DND-41 (cell line): Measurements from ENCODE around the gene CD58.

Experiments used
- ATAC-seq: fragments of 200-7000 bp; cut with Tn5 transposase; 3 replicates; pipeline ENCODE4 v1.9.1; 2021; ENCODE audit warnings: low read depth; ENCODE audit not compliant: insufficient read depth
- DNase-seq: peaks from one replicate; pipeline ENCODE4 v3.0.0-alpha.2; 2020
- H2AFZ ChIP-seq: 2 replicates; pipeline ENCODE4 v1.6.0; 2012; ENCODE audit warnings: low read depth, low read length
- H3K27ac ChIP-seq: 2 replicates; pipeline ENCODE4 v1.5.1; 2012; ENCODE audit warnings: low read length, inconsistent platforms
- H3K27me3 ChIP-seq: fragments of 200-600 bp; sonication (generic); 2 replicates; pipeline ENCODE4 v1.6.0; 2012; ENCODE audit warnings: low read length, mild to moderate bottlenecking, inconsistent platforms; ENCODE audit not compliant: insufficient read depth, poor library complexity
- H3K36me3 ChIP-seq: 2 replicates; pipeline ENCODE4 v1.5.1; 2012; ENCODE audit warnings: low read length, inconsistent platforms; ENCODE audit not compliant: insufficient read depth
- H3K4me1 ChIP-seq: 2 replicates; pipeline ENCODE4 v1.5.1; 2012; ENCODE audit warnings: mild to moderate bottlenecking, low read length; ENCODE audit not compliant: insufficient read depth
- H3K4me2 ChIP-seq: 2 replicates; pipeline ENCODE4 v1.6.0; 2012; ENCODE audit warnings: mild to moderate bottlenecking, moderate library complexity, low read length, inconsistent platforms; ENCODE audit not compliant: insufficient read depth
- H3K4me3 ChIP-seq, 2 experiments: fragments of 200-600 bp in 1 of 2; shearing (Covaris generic) in 1 of 2; 2 replicates each; pipeline ENCODE4 v1.5.1; 2012 to 2016; ENCODE audit warnings: inconsistent platforms in 2 of 2, low read length in 2 of 2, mild to moderate bottlenecking in 2 of 2, low read depth in 1 of 2, moderate library complexity in 1 of 2
- H3K79me2 ChIP-seq: 2 replicates; pipeline ENCODE4 v1.6.0; 2012; ENCODE audit warnings: low read length, inconsistent platforms; ENCODE audit not compliant: insufficient read depth
- H3K9ac ChIP-seq: 2 replicates; pipeline ENCODE4 v1.6.0; 2012; ENCODE audit warnings: low read depth, mild to moderate bottlenecking, inconsistent platforms, low read length, moderate library complexity
- H3K9me3 ChIP-seq: 2 replicates; pipeline ENCODE4 v1.5.1; 2012; ENCODE audit warnings: low read length, moderate library complexity, mild to moderate bottlenecking, inconsistent platforms; ENCODE audit not compliant: insufficient read depth, severe bottlenecking
- H4K20me1 ChIP-seq: 2 replicates; pipeline ENCODE4 v1.6.0; 2012; ENCODE audit warnings: low read length; ENCODE audit not compliant: insufficient read depth
- CTCF ChIP-seq: IDR thresholded peaks from 2 replicates; pipeline ENCODE4 v1.5.1; 2012; ENCODE audit warnings: borderline replicate concordance, low read length, moderate library complexity, mild to moderate bottlenecking; ENCODE audit not compliant: poor library complexity, severe bottlenecking; ENCODE audit errors: extremely low read depth
- EZH2 ChIP-seq: IDR thresholded peaks from 3 replicates; pipeline ENCODE4 v1.6.1; 2012; ENCODE audit warnings: borderline replicate concordance, low read depth, mild to moderate bottlenecking, moderate library complexity, low read length, inconsistent platforms; ENCODE audit not compliant: severe bottlenecking

Gene CD58

GRCh38 chr1:116516631-116517030 lies 54.2 kb downstream of the CD58 start:
- Histone ChIP-seq H3K27me3 (no peaks in the 10 kb centered on the region), H3K9ac (no peak overlapping the region), H3K9me3 (no peaks in the 10 kb centered on the region), H3K4me1 (peaks cover 55% of the 10 kb centered on the region), H3K4me3 (no peak overlapping the region), H3K36me3 (peaks cover 13% of the 10 kb centered on the region), H3K79me2 (no peaks in the 10 kb centered on the region), H2AFZ (no peak overlapping the region), H3K4me2 (peak overlapping the region; percentile 57), H3K27ac (peak overlapping the region; percentile 95), H4K20me1 (no peaks in the 10 kb centered on the region)
- DNase-seq (no peak), ATAC-seq (no peak)
- TF ChIP-seq CTCF (no peak), EZH2 (no peak)

GRCh38 chr1:116515702-116516101 lies 55.1 kb downstream of the CD58 start:
- peaks cover 57% of the 10 kb centered on the region for H3K4me1 ChIP-seq
- ATAC-seq = peak; percentile 72
- H2AFZ ChIP-seq = peak overlapping the region; percentile 60
- peaks cover 4% of the 10 kb centered on the region for H3K36me3 ChIP-seq
- no peaks in the 10 kb centered on the region for H4K20me1 ChIP-seq
- H3K9me3 ChIP-seq = no peaks in the 10 kb centered on the region
- peak overlapping the region in 1 of 2 experiments; percentile 42; a peak in 2 of 4 replicates for H3K4me3 ChIP-seq
- no peaks in the 10 kb centered on the region for H3K79me2 ChIP-seq
- H3K9ac ChIP-seq = peak overlapping the region; percentile 58
- peak overlapping the region; percentile 57 for H3K4me2 ChIP-seq
- peak; percentile 74 for DNase-seq
- H3K27ac ChIP-seq = peak overlapping the region; percentile 95
- no peak for TF ChIP-seq CTCF
- no peak for TF ChIP-seq EZH2
- H3K27me3 ChIP-seq = no peaks in the 10 kb centered on the region

- H3K79me2 ChIP-seq = no peaks in the 10 kb centered on the region
- H3K9ac ChIP-seq = peak overlapping the region; percentile 58
- peaks cover 59% of the 10 kb centered on the region for H3K4me1 ChIP-seq
- H3K27ac ChIP-seq = peak overlapping the region; percentile 95
- peak overlapping the region; percentile 57 for H3K4me2 ChIP-seq
- TF ChIP-seq CTCF (peak; percentile 11), EZH2 (no peak)
- H3K27me3 ChIP-seq = no peaks in the 10 kb centered on the region
- no peaks in the 10 kb centered on the region for H4K20me1 ChIP-seq
- H2AFZ ChIP-seq = peak overlapping the region; percentile 60
- peak overlapping the region in 1 of 2 experiments; percentile 42; a peak in 2 of 4 replicates for H3K4me3 ChIP-seq
- DNase-seq (peak; percentile 76), ATAC-seq (peak; percentile 84)
- no peaks in the 10 kb centered on the region for H3K9me3 ChIP-seq
- H3K36me3 ChIP-seq = peaks cover 4% of the 10 kb centered on the region
Measured at GRCh38 chr1:116514708-116515525, 55.9 kb downstream of the CD58 start.
